Measurements from ENCODE around the gene GBP2.

The GBP2 gene

GRCh38 chr1:89102021-89102420 lies 23.9 kb downstream of the GBP2 start:
- POLR2A ChIA-PET, result no interaction called here
- CTCF ChIA-PET, result interaction anchor here (0.6 kb wide), 1 partner anchor 130 kb away, joined by 3 read pairs; no protein-coding TSS in a partner anchor

DNA sequence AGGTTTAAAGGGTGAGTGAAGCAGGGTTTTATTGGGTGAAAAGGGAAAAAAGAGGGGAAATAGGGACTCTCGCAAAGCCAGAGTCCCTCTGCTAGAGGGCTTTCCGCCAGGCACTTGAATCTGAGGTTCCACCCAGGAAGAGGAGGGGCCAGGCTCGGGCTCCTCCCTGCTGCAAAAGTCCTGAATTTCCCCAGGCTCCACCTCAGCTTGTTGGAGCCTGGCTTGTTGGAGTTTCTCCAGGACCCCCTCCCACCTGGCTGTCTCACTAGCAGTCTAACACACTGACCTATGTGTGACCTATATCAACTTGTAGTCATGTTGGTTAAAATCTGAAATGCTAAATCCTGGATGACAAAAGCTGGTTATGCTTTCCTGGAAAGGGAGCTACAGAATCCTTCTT lies 25.5 kb downstream of the GBP2 start:
- ChIA-PET CTCF (no interaction called here), POLR2A (no interaction called here)
- no peak for TF ChIP-seq ZNF785 (tag by site-specific recombination; IDR thresholded peaks at IDR 0.05)
- no peak for TF ChIP-seq ZBTB1 (tag by site-specific recombination; IDR thresholded peaks at IDR 0.05)
- TF ChIP-seq ZNF398 (tag by site-specific recombination; IDR thresholded peaks at IDR 0.05), result no peak
- no peak for TF ChIP-seq ZFP69B (tag by site-specific recombination; IDR thresholded peaks at IDR 0.05)
- no peaks in the 10 kb centered on the region for H3K4me1 ChIP-seq (ENCODE audit: control insufficient read depth, insufficient read depth, low read length)
- H3K9me3 ChIP-seq (ENCODE audit: control insufficient read depth, insufficient read depth, low read depth, low read length), result no peaks in the 10 kb centered on the region
- no peak overlapping the region for H3K27ac ChIP-seq (ENCODE audit: extremely low read depth, low read depth, low read length)
- H3K4me3 ChIP-seq (ENCODE audit: low read depth, low read length), result no peak overlapping the region
- H3K36me3 ChIP-seq (ENCODE audit: control insufficient read depth in 2 of 2, insufficient read depth in 1 of 2, low read length in 2 of 2), result no peaks in the 10 kb centered on the region

More at GRCh38 chr1:89102021-89102420, 23.9 kb downstream of the GBP2 start:
- H3K36me3 ChIP-seq (ENCODE audit: control insufficient read depth in 2 of 2, insufficient read depth in 1 of 2, low read length in 2 of 2), result no peaks in the 10 kb centered on the region
- no peak overlapping the region for H3K27ac ChIP-seq (ENCODE audit: extremely low read depth, low read depth, low read length)
- H3K9me3 ChIP-seq (ENCODE audit: control insufficient read depth, insufficient read depth, low read depth, low read length), result no peaks in the 10 kb centered on the region
- H3K4me1 ChIP-seq (ENCODE audit: control insufficient read depth, insufficient read depth, low read length), result no peaks in the 10 kb centered on the region
- TF ChIP-seq, protein P1, sequence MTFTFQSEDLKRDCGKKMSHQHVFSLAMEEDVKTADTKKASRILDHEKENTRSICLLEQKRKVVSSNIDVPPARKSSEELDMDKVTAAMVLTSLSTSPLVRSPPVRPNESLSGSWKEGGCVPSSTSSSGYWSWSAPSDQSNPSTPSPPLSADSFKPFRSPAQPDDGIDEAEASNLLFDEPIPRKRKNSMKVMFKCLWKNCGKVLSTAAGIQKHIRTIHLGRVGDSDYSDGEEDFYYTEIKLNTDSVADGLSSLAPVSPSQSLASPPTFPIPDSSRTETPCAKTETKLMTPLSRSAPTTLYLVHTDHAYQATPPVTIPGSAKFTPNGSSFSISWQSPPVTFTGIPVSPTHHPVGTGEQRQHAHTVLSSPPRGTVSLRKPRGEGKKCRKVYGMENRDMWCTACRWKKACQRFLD (tag by site-specific recombination; IDR thresholded peaks at IDR 0.05), result no peak
- TF ChIP-seq ZNF776 (tag by site-specific recombination; IDR thresholded peaks at IDR 0.05; ENCODE audit: borderline replicate concordance) (no peak), ZNF341 (tag by site-specific recombination; IDR thresholded peaks at IDR 0.05; ENCODE audit: low read depth) (no peak)
- no peak overlapping the region for H3K4me3 ChIP-seq (ENCODE audit: low read depth, low read length)

DNA sequence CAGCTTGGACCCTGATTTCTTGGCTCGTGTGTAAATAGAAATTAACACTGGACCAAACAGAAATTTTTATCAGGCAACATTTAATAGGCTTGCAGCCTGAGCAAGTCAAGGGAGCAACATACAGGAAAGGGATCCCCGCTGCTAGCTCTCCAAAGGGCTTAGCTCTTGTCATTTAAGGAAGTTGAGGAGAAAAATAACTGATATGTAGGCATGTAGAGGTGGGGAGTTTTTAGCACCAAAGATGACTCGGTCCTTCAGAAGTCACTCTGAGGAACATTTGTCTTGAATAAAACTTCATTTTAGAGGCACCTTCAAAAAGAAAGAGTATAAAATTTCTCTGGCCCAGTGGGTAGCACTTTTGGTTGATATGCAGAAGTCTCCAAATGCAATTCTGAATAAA lies 27.1 kb downstream of the GBP2 start:
- POLR2A ChIA-PET, result no interaction called here
- Histone ChIP-seq H3K27ac (ENCODE audit: extremely low read depth, low read depth, low read length) (no peak overlapping the region), H3K4me3 (ENCODE audit: low read depth, low read length) (no peak overlapping the region), H3K36me3 (ENCODE audit: control insufficient read depth in 2 of 2, insufficient read depth in 1 of 2, low read length in 2 of 2) (no peaks in the 10 kb centered on the region), H3K4me1 (ENCODE audit: control insufficient read depth, insufficient read depth, low read length) (no peaks in the 10 kb centered on the region), H3K9me3 (ENCODE audit: control insufficient read depth, insufficient read depth, low read depth, low read length) (no peaks in the 10 kb centered on the region)
- CTCF ChIA-PET, result interaction anchor here (0.6 kb wide), 1 partner anchor 145 kb away, joined by 3 read pairs; no protein-coding TSS in a partner anchor
- TF ChIP-seq PBX3 (CRISPR knock-in tag; IDR thresholded peaks at IDR 0.05), result no peak
- TF ChIP-seq ZNF747 (tag by site-specific recombination; IDR thresholded peaks at IDR 0.05), result no peak
- no peak for TF ChIP-seq ZBTB8A (tag by site-specific recombination; IDR thresholded peaks at IDR 0.05)
- no peak for TF ChIP-seq ZNF433 (tag by site-specific recombination; IDR thresholded peaks at IDR 0.05; ENCODE audit: low read depth)
- TF ChIP-seq ZNF610 (tag by site-specific recombination; IDR thresholded peaks at IDR 0.05; ENCODE audit: borderline replicate concordance), result no peak
- TF ChIP-seq KLF10 (tag by site-specific recombination; IDR thresholded peaks at IDR 0.05), result no peak
- no peak for TF ChIP-seq IKZF3 (tag by site-specific recombination; IDR thresholded peaks at IDR 0.05)
- no peak for TF ChIP-seq ZNF830 (tag by site-specific recombination; IDR thresholded peaks at IDR 0.05; ENCODE audit: low read depth)
- no peak for TF ChIP-seq ZBTB49 (tag by site-specific recombination; IDR thresholded peaks at IDR 0.05; ENCODE audit: low read depth)
- TF ChIP-seq ZNF394 (tag by site-specific recombination; IDR thresholded peaks at IDR 0.05; ENCODE audit: borderline replicate concordance), result no peak
- no peak for TF ChIP-seq ZNF214 (tag by site-specific recombination; IDR thresholded peaks at IDR 0.05; ENCODE audit: borderline replicate concordance)
- TF ChIP-seq ZNF555 (tag by site-specific recombination; conservative IDR thresholded peaks at IDR 0.05), result no peak
- no peak for TF ChIP-seq ZNF132 (tag by site-specific recombination; IDR thresholded peaks at IDR 0.05; ENCODE audit: borderline replicate concordance)
